GM19468 (cell line): ENCODE results near the gene DDX19B.
A peak's percentile ranks its signal among the peaks of the same experiment; 100 is the strongest.
"Not testable (repeated sequence)": the region's sequence is repeated elsewhere in the genome, so short reads cannot be mapped to it uniquely, and the experiment has no call there.

ENCODE experiments used
- ATAC-seq: cut with Tn5 transposase; IDR thresholded peaks from one replicate; pipeline ENCODE4 v1.9.1; 2021; ENCODE audit warnings: mild to moderate bottlenecking, moderate library complexity, moderate number of reproducible peaks; ENCODE audit not compliant: unreplicated experiment; ENCODE audit errors: extremely low read depth

DDX19B gene

GRCh38 chr16:70298988-70299938, at the start of gene DDX19B:
Gene DDX19B (plus strand): TSS chr16:70299186. CDS start chr16:70299298, 112 bp downstream.
- no peak for ATAC-seq

DNA sequence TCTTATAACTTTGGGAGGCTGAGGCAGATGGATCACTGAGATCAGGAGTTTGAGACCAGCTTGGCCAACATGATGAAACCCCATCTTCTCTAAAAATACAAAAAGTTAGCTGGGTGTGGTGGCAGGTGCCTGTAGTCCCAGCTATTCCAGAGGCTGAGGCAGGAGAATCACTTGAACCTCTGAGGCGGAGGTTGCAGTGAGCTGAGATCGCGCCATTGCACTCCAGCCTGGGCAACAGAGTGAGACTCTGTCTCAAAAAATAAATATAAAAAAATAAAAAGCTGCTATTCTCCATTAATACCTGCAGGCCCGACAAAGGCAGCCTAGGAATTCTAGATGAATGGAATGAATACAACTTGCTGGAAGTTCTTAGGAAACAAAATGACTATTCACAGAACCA, 49.3 kb upstream of the DDX19B start:
- not testable (repeated sequence) for ATAC-seq

GRCh38 chr16:70250748-70251628, 48.0 kb upstream of the DDX19B start:
- peak; percentile 20 for ATAC-seq

DNA sequence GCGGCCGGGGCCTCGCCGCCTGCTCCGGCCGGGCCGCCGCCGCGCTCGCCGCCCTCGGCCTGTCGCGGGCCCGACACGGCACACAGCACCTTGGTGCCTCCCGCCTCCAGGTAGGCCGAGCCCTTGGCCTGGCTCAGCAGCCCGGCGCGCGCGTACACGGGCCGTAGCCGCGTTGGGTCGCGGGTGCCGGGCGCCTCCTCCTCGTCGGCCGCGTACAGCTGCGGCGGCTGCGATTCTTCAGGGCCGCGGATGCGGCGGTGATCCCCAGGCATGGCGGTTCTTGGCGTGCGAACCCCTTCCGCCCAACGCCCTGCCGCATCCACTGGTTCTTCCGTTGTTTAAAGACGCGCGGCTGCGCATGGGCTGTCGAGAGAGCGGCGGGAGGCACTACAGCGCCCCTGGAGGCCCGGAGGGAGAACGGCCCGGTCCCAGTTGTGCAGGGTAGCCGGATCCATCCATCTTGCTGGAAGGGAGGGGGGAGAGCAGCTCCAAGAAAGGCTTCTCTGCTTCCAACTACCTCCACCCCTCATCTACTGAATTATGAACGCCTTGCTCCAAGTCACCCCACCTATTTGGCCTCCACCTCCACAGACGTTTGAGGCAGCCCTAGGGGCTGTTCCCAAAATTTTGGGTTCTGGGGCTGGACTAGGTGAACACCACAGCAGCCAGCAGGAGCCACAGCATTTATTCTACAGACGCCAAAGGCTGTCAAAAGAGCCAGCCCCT, 47.2 kb upstream of the DDX19B start, which contains the start of gene EXOSC6:
EXOSC6 (minus strand) TSS at position 312 of the 726 bp plus-strand sequence; CDS start at position 272, 40 bp downstream.
- ATAC-seq = peak; percentile 73

GRCh38 chr16:70252355-70252988, 46.5 kb upstream of the DDX19B start:
- ATAC-seq = no peak

- ATAC-seq = no peak
These were observed 45.5 kb upstream of the DDX19B start for GRCh38 chr16:70253291-70254106.

- ATAC-seq = no peak
These were observed 44.6 kb upstream of the DDX19B start for GRCh38 chr16:70254180-70254964.

DNA sequence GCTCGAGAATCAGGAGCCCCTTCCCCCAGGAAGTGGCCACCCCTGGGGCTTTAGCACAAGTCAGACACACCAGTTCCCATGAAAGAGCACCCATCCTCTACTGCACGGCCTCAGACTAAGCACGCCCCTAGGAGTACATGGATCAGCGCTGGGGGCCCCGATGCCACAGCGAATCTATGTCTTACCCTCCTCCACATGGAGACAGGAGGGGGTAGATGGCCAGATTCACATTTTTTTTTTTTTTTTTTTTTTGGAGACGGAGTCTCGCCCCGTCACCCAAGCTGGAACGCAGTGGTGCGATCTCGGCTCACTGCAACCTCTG, 44.1 kb upstream of the DDX19B start:
- ATAC-seq = no peak

- ATAC-seq = no peak
These were observed 43.4 kb upstream of the DDX19B start for GRCh38 chr16:70255574-70255973.

DNA sequence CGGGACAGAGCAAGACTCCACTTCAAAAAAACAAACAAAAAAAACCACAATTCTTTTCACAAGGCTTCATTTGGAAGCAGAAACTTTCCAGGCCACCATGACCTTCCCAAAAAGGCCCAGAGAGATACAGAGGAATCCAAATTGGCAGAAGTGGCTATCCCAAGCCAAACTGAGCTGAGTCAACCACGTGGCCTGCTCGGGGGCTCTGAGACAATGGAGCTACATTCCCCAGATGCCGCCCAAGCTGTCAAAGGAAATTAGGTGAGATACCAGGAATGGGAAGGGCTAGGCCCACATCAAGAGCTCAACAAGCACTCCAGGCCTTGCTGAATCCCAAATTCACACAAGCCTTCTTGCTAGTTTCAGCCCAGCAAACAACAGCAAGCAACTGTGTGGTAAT, 41.6 kb upstream of the DDX19B start:
- no peak for ATAC-seq

GRCh38 chr16:70258065-70258464, 40.9 kb upstream of the DDX19B start:
- no peak for ATAC-seq

DNA sequence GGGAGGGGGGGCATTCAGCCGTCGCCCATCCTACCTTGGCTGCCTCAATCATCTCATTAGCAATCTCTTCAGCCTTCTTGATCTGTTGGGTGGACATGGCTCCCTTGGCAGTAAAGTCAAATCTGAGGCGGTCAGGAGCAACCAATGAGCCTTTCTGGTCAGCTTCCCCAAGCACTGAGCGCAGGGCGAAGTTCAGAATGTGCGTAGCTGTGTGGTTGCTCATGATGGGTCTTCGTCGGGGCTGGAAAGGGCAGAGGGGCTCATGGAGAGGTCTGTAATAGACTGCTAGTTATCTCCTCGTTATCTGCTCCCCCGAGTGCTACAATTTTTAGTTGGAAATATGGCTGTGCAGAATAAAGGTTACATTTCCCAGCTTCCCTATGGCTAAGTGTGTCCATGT, 40.0 kb upstream of the DDX19B start:
- no peak for ATAC-seq

DNA sequence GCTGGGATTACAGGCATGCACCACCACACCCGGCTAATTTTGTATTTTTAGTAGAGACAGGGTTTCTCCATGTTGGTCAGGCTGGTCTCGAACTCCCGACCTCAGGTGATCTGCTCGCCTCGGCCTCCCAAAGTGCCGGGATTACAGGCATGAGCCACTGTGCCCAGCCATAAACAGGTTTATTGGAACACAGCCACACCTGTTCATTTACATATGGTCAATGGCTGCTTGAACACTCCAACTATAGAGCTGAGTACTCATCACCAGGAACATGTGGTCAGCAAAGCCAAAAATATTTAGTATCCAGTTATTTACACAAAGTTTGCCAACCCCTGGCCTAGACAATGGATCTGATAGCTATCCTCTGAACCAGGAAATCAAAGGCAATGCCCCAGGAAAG, 39.1 kb upstream of the DDX19B start:
- not testable (repeated sequence) for ATAC-seq

GRCh38 chr16:70267516-70267915, 31.5 kb upstream of the DDX19B start:
- no peak for ATAC-seq

- ATAC-seq = not testable (repeated sequence)
These were observed 31.1 kb upstream of the DDX19B start for GRCh38 chr16:70267922-70268321.

GRCh38 chr16:70269471-70269870, 29.5 kb upstream of the DDX19B start:
- ATAC-seq = no peak

GRCh38 chr16:70270176-70270575, 28.8 kb upstream of the DDX19B start:
- no peak for ATAC-seq

DNA sequence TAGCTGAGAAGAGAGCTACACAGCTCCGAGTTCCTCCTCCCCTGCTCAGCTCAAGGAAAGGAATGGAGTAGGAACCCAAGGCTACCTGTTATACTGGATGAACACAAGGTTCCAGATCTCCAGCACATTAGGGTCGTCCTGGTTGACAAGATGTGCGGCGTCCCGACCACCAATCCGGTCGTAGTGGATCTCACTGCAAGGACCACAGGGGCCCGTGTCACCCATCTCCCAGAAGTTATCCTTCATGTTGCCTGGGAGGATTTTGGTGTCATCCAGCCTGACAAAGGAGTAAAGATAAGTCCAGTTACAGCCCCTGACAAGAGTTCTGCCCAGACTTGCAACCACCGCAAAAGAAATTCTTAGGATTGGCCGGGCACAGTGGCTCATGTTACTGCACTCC, 27.3 kb upstream of the DDX19B start:
- ATAC-seq = no peak
